GM12891 (cell line): ENCODE measurements around the gene SLX4IP.

Experiments used
- POLR2A ChIP-seq: IDR thresholded peaks from 2 replicates; pipeline ENCODE4 v1.6.1; 2011; ENCODE audit warnings: low read depth, low read length, control low read depth
- POLR2AphosphoS5 ChIP-seq: IDR thresholded peaks from 2 replicates; pipeline ENCODE4 v1.6.1; 2011; ENCODE audit warnings: low read depth, low read length, control low read depth

DNA sequence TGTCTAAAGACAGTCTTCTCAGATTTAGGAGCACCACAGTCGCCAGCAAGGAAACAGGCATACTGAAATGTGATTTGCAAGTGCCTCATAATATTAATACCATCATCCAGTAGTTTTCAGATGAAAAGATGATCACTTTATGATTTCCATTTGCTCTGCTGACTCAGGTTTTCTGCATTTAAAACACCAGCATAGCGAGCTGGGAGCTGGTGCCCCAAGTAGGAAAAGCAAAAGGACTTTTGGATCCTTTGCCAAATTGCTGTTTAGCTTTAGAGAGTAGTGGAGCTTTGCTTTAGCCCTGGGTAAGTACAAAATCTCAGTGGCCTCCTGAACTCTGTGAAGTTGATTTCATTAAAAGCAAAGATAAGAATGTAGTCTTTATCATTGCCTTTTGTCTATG, 160.2 kb downstream of the SLX4IP start:
- TF ChIP-seq POLR2AphosphoS5: no peak
- no peak for TF ChIP-seq POLR2A
